Measurements from ENCODE around the gene SPESP1. TPM values are rescaled to one million over a fixed set of nuclear protein-coding genes. Genes with fewer than 3 reads are reported as not detected.
A peak's percentile ranks its signal among the peaks of the same experiment; 100 is the strongest.

The SPESP1 gene
- total and polyA plus RNA-seq, 9 of the 15 experiments (the other 6 are each of a cell fraction or from before 2014, with no cell fraction given): not detected

GRCh38 chr15:68991723-68992122 is 61.4 kb downstream of the SPESP1 start (continued):
- peak; percentile 38; the same call in 1 of the 2 replicates for TF ChIP-seq REST (IDR thresholded peaks at IDR 0.05; ENCODE audit: borderline replicate concordance)
- TF ChIP-seq REST (CRISPR knock-in tag; IDR thresholded peaks at IDR 0.05; ENCODE audit: low read depth): no peak
- no peak for TF ChIP-seq ZNF318 (IDR thresholded peaks at IDR 0.05; ENCODE audit: borderline replicate concordance in 1 of 2, low read depth in 1 of 2)
- peak; percentile 100 for TF ChIP-seq CBFA2T2 (conservative IDR thresholded peaks at IDR 0.05)
- peak; percentile 99 for TF ChIP-seq NCOR1 (IDR thresholded peaks at IDR 0.05)
- no peak for TF ChIP-seq STAT5B (CRISPR knock-in tag; IDR thresholded peaks at IDR 0.05)
- no peak for TF ChIP-seq CCAR2 (IDR thresholded peaks at IDR 0.05; ENCODE audit: low read depth, low read length)
- peak; percentile 83; the same call in 1 of the 2 replicates for TF ChIP-seq GATAD2B (IDR thresholded peaks at IDR 0.05; ENCODE audit: borderline replicate concordance)
- TF ChIP-seq POLR2B (IDR thresholded peaks at IDR 0.05; ENCODE audit: low read depth, partially characterized antibody): no peak
- TF ChIP-seq ZBTB2 (IDR thresholded peaks at IDR 0.05): peak; percentile 68; the same call in 1 of the 2 replicates
- peak; percentile 66 for TF ChIP-seq BRD9 (IDR thresholded peaks at IDR 0.05; ENCODE audit: low read depth, partially characterized antibody)

Data from K562 (cell line).